K562 (cell line): ENCODE measurements around the gene LEMD3. TPM values are rescaled to one million over a fixed set of nuclear protein-coding genes. Genes with fewer than 3 reads are reported as not detected.
A peak's percentile ranks its signal among the peaks of the same experiment; 100 is the strongest.

Source experiments
- ATAC-seq: fragments of 200-7000 bp; cut with Tn5 transposase; 3 replicates; pipeline ENCODE4 v1.9.1; 2020; ENCODE audit warnings: moderate library complexity
- BruUV-seq: library from RNA; stranded (reverse); fragments of 400-500 nt; replicated peaks from 2 replicates; lab custom pipeline; 2021; lab: Mats Ljungman, UMichigan
- CTCF ChIA-PET: fragments of 300-600 bp; formaldehyde crosslinking; extraction: SDS; loops from one replicate; lab custom pipeline; 2021; ENCODE audit warnings: low intra/inter-chr PET ratio; lab: Yijun Ruan, JAX
- POLR2A ChIA-PET: fragments of 300-600, 350-650 bp; sonication (Branson Sonifier 250); formaldehyde crosslinking; extraction: SDS; loops from one replicate; lab custom pipeline; 2021; ENCODE audit warnings: antibody characterized with exemption, inconsistent platforms; lab: Yijun Ruan, JAX
- DNase-seq, 4 experiments: peaks; one replicate each; pipeline versions ENCODE4 v3.0.0 to v3.0.0-alpha.2; 2011 to 2018; ENCODE audit warnings: low spot score in 3 of 4, mixed read lengths in 3 of 4; ENCODE audit errors: extremely low read depth in 1 of 4
- FAIRE-seq: peaks from 2 replicates; lab custom pipeline; 2011; peaks lifted over from hg19 to GRCh38; lab: Jason Lieb, UNC
- H2AFZ ChIP-seq: 2 replicates; pipeline ENCODE4 v1.6.0; 2011; ENCODE audit warnings: low read depth, low read length, control low read depth, inconsistent platforms
- H3K27ac ChIP-seq: fragments of 200-600 bp; 3 replicates; pipeline ENCODE4 v1.8.0; 2011; ENCODE audit warnings: low read depth, mild to moderate bottlenecking, control low read depth, inconsistent platforms, low read length, moderate library complexity, mixed read lengths; ENCODE audit errors: extremely low read depth
- H3K27me3 ChIP-seq, 2 experiments: fragments of 300-600 bp in 1 of 2; 2 replicates in 1 of 2; 3 replicates in 1 of 2; pipeline versions ENCODE4 v1.6.0 to v1.8.0; 2011; ENCODE audit warnings: inconsistent platforms in 2 of 2, low read length in 2 of 2, mild to moderate bottlenecking in 1 of 2, mixed read lengths in 1 of 2, moderate library complexity in 1 of 2; ENCODE audit not compliant: control insufficient read depth in 2 of 2, insufficient read depth in 2 of 2
- H3K36me3 ChIP-seq: fragments of 300-600 bp; 3 replicates; pipeline ENCODE4 v1.8.0; 2011; ENCODE audit warnings: mild to moderate bottlenecking, low read length, inconsistent platforms; ENCODE audit not compliant: control insufficient read depth, insufficient read depth
- H3K4me1 ChIP-seq, 2 experiments: fragments of 200-600 bp in 1 of 2; replicated peaks in 1 of 2; 2 replicates in 1 of 2; 3 replicates in 1 of 2; pipeline versions ENCODE4 v1.5.1 to v1.8.0; 2011; ENCODE audit warnings: inconsistent platforms in 2 of 2, low read length in 2 of 2, mild to moderate bottlenecking in 1 of 2, mixed read lengths in 1 of 2, moderate library complexity in 1 of 2; ENCODE audit not compliant: control insufficient read depth in 2 of 2, insufficient read depth in 2 of 2
- H3K4me2 ChIP-seq: 2 replicates; pipeline ENCODE4 v1.6.1; 2011; ENCODE audit warnings: low read length, control low read depth, inconsistent platforms, mixed read lengths; ENCODE audit not compliant: insufficient read depth
- H3K4me3 ChIP-seq: fragments of 200-600 bp; sonication (generic), shearing (Covaris generic); 2 replicates; pipeline ENCODE4 v1.5.1; 2016; ENCODE audit warnings: control low read depth, inconsistent platforms
- H3K79me2 ChIP-seq: fragments of 200-600 bp; 3 replicates; pipeline ENCODE4 v1.8.0; 2011; ENCODE audit warnings: low read length, inconsistent platforms; ENCODE audit not compliant: control insufficient read depth, insufficient read depth
- H3K9ac ChIP-seq, 2 experiments: 2 replicates each; pipeline versions ENCODE4 v1.6.0 to v1.6.1; 2011; ENCODE audit warnings: low read depth in 2 of 2, low read length in 2 of 2, control low read depth in 1 of 2, inconsistent platforms in 1 of 2, mild to moderate bottlenecking in 1 of 2, mixed read lengths in 1 of 2; ENCODE audit not compliant: insufficient read depth in 1 of 2
- H3K9me1 ChIP-seq: one replicate; pipeline ENCODE4 v1.6.0; 2011; ENCODE audit warnings: inconsistent platforms, mild to moderate bottlenecking, low read length, moderate library complexity; ENCODE audit not compliant: control insufficient read depth, insufficient read depth
- H3K9me3 ChIP-seq: replicated peaks from 2 replicates; pipeline ENCODE4 v1.5.1; 2011; ENCODE audit warnings: low read depth, low read length, inconsistent platforms; ENCODE audit not compliant: control insufficient read depth, insufficient read depth
- H4K20me1 ChIP-seq: replicated peaks from 2 replicates; pipeline ENCODE4 v1.6.1; 2011; ENCODE audit warnings: low read length, inconsistent platforms, mixed read lengths; ENCODE audit not compliant: control insufficient read depth, insufficient read depth
- CHCHD3 ChIP-seq: fragments of 250-450 bp; sonication (Bioruptor Pico); IDR thresholded peaks from 2 replicates; pipeline ENCODE4 v2.1.2; 2022; ENCODE audit warnings: mild to moderate bottlenecking
- CHD2 ChIP-seq: IDR thresholded peaks from 2 replicates; pipeline ENCODE4 v1.6.1; 2011; ENCODE audit warnings: low read depth, low read length
- CTBP1 ChIP-seq: fragments of 450-650 bp; IDR thresholded peaks from 2 replicates; pipeline ENCODE4 v1.6.1; 2016; ENCODE audit warnings: borderline replicate concordance
- CXXC5 ChIP-seq: fragments of 250-450 bp; sonication (Bioruptor Pico); IDR thresholded peaks from 2 replicates; pipeline ENCODE4 v1.8.0; 2022; ENCODE audit warnings: inconsistent platforms, mild to moderate bottlenecking, moderate library complexity
- KAT2B ChIP-seq: IDR thresholded peaks from one replicate; pipeline ENCODE4 v1.6.1; 2012; ENCODE audit warnings: low read depth, mild to moderate bottlenecking, control low read depth, inconsistent platforms, low read length, moderate library complexity
- MAZ ChIP-seq, 2 experiments: fragments of 450-650 bp in 1 of 2; sonication (generic) in 1 of 2; formaldehyde crosslinking; IDR thresholded peaks in 1 of 2; conservative IDR thresholded peaks in 1 of 2; 2 replicates each; pipeline versions ENCODE4 v1.4.0 to v1.5.0; 2020; ENCODE audit warnings: mild to moderate bottlenecking in 1 of 2, missing genetic modification reagents in 1 of 2
- PCBP1 ChIP-seq: fragments of 200-400 bp; formaldehyde crosslinking; IDR thresholded peaks from 2 replicates; pipeline ENCODE4 v1.6.1; 2018; ENCODE audit warnings: mild to moderate bottlenecking, low read depth, low read length; ENCODE audit not compliant: poor library complexity, severe bottlenecking
- POLR3A ChIP-seq: IDR thresholded peaks from 2 replicates; pipeline ENCODE4 v1.6.1; 2011; ENCODE audit warnings: borderline replicate concordance, mild to moderate bottlenecking, moderate library complexity; ENCODE audit not compliant: insufficient read length, insufficient read depth; ENCODE audit errors: extremely low read depth
- RAD51 ChIP-seq: fragments of 450-650 bp; IDR thresholded peaks from 2 replicates; pipeline ENCODE4 v1.7.1; 2016; ENCODE audit warnings: low read depth, mild to moderate bottlenecking, borderline replicate concordance
- TFAP4 ChIP-seq: sonication (generic); formaldehyde crosslinking; IDR thresholded peaks from 2 replicates; pipeline ENCODE4 v1.8.0; 2022; ENCODE audit warnings: missing genetic modification reagents, mild to moderate bottlenecking, moderate library complexity, borderline replicate concordance
- VEZF1 ChIP-seq: fragments of 200-800 bp; sonication (Bioruptor generic); IDR thresholded peaks from 2 replicates; pipeline ENCODE4 v1.6.1; 2017; ENCODE audit warnings: missing genetic modification characterization, missing compliant biosample characterization
- ZNF280B ChIP-seq: fragments of 250-450 bp; sonication (Bioruptor Pico); IDR thresholded peaks from 2 replicates; pipeline ENCODE4 v1.5.1; 2021; ENCODE audit warnings: mild to moderate bottlenecking
- WGBS: fragments of 100-300 bp; shearing (Covaris generic); methylation state at CpG from one replicate; pipeline ENCODE4 v1.1.6; 2016; ENCODE audit warnings: low coverage, mixed read lengths; ENCODE audit not compliant: insufficient coverage; ENCODE audit errors: missing lambda C conversion rate; 5-methylcytosine and 5-hydroxymethylcytosine counted together
- in situ Hi-C: fragments of 300-500 bp; cut with MboI; formaldehyde crosslinking; loops from 4 replicates; pipeline ENCODE4 v1.15.0; 2018; ENCODE audit warnings: inconsistent platforms, mixed read lengths
- intact Hi-C: fragments of 100-400 bp; cut with micrococcal nuclease; formaldehyde crosslinking; loops from 2 replicates; pipeline ENCODE4 v1.14.2; 2022
- polyA plus RNA-seq, 8 experiments: library from polyadenylated mRNA; depleted of rRNA in 4 of 8; stranded (reverse) in 5 of 8; unstranded in 3 of 8; fragments of >200 nt; fragmentation: Nextera tagmentation in 2 of 8; fragmentation: Illumina TruSeq in 1 of 8; extraction: Ambion mirVana in 2 of 8; extraction: Trizol in 1 of 8; gene quantifications; 2 replicates each; pipeline versions ENCODE4 v1.2.1 to v1.2.3, GENCODE V29; 2011 to 2014; ENCODE audit warnings: inconsistent platforms in 1 of 8, missing spikeins in 1 of 8
- total RNA-seq, 7 experiments: library from RNA; depleted of rRNA in 6 of 7; stranded (reverse); fragments of >200 nt in 6 of 7; fragmentation: Illumina TruSeq in 2 of 7; extraction: Trizol in 2 of 7; gene quantifications; 2 replicates each; pipeline versions ENCODE4 v1.2.1 to v1.2.3, GENCODE V29; 2011 to 2021; ENCODE audit warnings: low replicate concordance in 1 of 7

Gene LEMD3
- total and polyA plus RNA-seq, 9 of the 15 experiments (the other 6 are each of a cell fraction or from before 2014, with no cell fraction given), result 6.8 to 37.4 (median 17.2) TPM

- Histone ChIP-seq H3K27ac (no peak within 1 kb of the TSS), H3K36me3 (no peaks in the 10 kb centered on the region), H2AFZ (no peak within 1 kb of the TSS), H3K4me2 (peak within 1 kb of the TSS; percentile 27), H3K27me3 (peaks cover 20 to 25% of the 10 kb centered on the region in 2 experiments), H4K20me1 (0 out of 2 replicates have a peak, but pooled peaks cover 2% of the 10 kb centered on the region), H3K9ac (peak within 1 kb of the TSS in 1 of 2 experiments; percentile 45; a peak in 2 of 4 replicates), H3K4me1 (peaks cover 0 to 14% of the 10 kb centered on the region in 2 experiments; a peak in 2 of 5 replicates), H3K4me3 (peak within 1 kb of the TSS; percentile 24), H3K79me2 (no peaks in the 10 kb centered on the region), H3K9me1 (no peaks in the 10 kb centered on the region), H3K9me3 (no peaks in the 10 kb centered on the region)
- 2% methylated on average over 21 of the region's 85 CpGs for WGBS
- TF ChIP-seq ZNF280B (CRISPR knock-in tag), result no peak
- TF ChIP-seq TFAP4 (CRISPR knock-in tag), result 0 out of 2 replicates have a peak, but pooled peaks have one; percentile 8
- no peak for TF ChIP-seq KAT2B
- TF ChIP-seq POLR3A, result no peak
- TF ChIP-seq RAD51, result no peak
- TF ChIP-seq CHD2, result no peak
- 0 out of 4 replicates have a peak, but pooled peaks of 1 of the 2 experiments have one; percentile 6 for TF ChIP-seq MAZ (CRISPR knock-in tag; conservative IDR thresholded peaks at IDR 0.05 in 1 of 2, IDR thresholded peaks at IDR 0.05 in 1 of 2)
- 0 out of 2 replicates have a peak, but pooled peaks have one; percentile 20 for TF ChIP-seq CTBP1
- no peak for TF ChIP-seq CHCHD3 (CRISPR knock-in tag)
- TF ChIP-seq VEZF1 (CRISPR knock-in tag), result peak; percentile 29; the same call in 1 of the 2 replicates
- peak; percentile 16; the same call in 1 of the 2 replicates for TF ChIP-seq CXXC5 (CRISPR knock-in tag)
- peak; percentile 46 for TF ChIP-seq PCBP1
- BruUV-seq, result no TSS peak
- ChIA-PET CTCF (no interaction called here), POLR2A (no interaction called here)
- in situ Hi-C loops (no loop called here), intact Hi-C loops (no loop called here)
- DNase-seq, result peak; percentile 14 to 30 (median 16)
- no peak for FAIRE-seq
- ATAC-seq, result peak; percentile 87
These were observed 109.4 kb downstream of the LEMD3 start, which contains the start of gene MSRB3 for GRCh38 chr12:65278576-65279368. Gene MSRB3, plus strand, starts transcription at chr12:65278683. Its CDS starts 29,897 bp downstream, at chr12:65308580.
